HG03060 (cell line): ENCODE measurements around the gene WDR75.
"Not testable (repeated sequence)": the region's sequence is repeated elsewhere in the genome, so short reads cannot be mapped to it uniquely, and the experiment has no call there.

Experiments
- ATAC-seq: cut with Tn5 transposase; IDR thresholded peaks from one replicate; pipeline ENCODE4 v1.9.1; 2021; ENCODE audit warnings: low read depth, moderate number of reproducible peaks; ENCODE audit not compliant: unreplicated experiment

WDR75 gene

GRCh38 chr2:189440947-189441708 lies at the start of gene WDR75:
Gene WDR75, plus strand, starts transcription at chr2:189441474. Its CDS starts 19 bp downstream, at chr2:189441493.
- peak; percentile 70 for ATAC-seq

- no peak for ATAC-seq
Observed at GRCh38 chr2:189393440-189394111, 47.7 kb upstream of the WDR75 start.

GRCh38 chr2:189394525-189394924 lies 46.7 kb upstream of the WDR75 start:
- ATAC-seq = no peak

GRCh38 chr2:189402932-189403331 lies 38.3 kb upstream of the WDR75 start:
- ATAC-seq = no peak

- no peak for ATAC-seq
Observed at GRCh38 chr2:189406586-189407233, 34.6 kb upstream of the WDR75 start.

GRCh38 chr2:189407281-189408209 lies 33.7 kb upstream of the WDR75 start:
- ATAC-seq = no peak

- no peak for ATAC-seq
Observed at GRCh38 chr2:189408294-189408693, 33.0 kb upstream of the WDR75 start.

GRCh38 chr2:189409131-189409530 lies 32.1 kb upstream of the WDR75 start:
- no peak for ATAC-seq

GRCh38 chr2:189409647-189410046 lies 31.6 kb upstream of the WDR75 start:
- no peak for ATAC-seq

- no peak for ATAC-seq
Observed at GRCh38 chr2:189411860-189412259, 29.4 kb upstream of the WDR75 start.

- no peak for ATAC-seq
Observed at GRCh38 chr2:189412330-189412953, 28.8 kb upstream of the WDR75 start.

GRCh38 chr2:189413249-189413648 lies 28.0 kb upstream of the WDR75 start:
- no peak for ATAC-seq

- ATAC-seq = no peak
Observed at GRCh38 chr2:189421644-189422043, 19.6 kb upstream of the WDR75 start.

- ATAC-seq = no peak
Observed at GRCh38 chr2:189424961-189425360, 16.3 kb upstream of the WDR75 start.

- ATAC-seq = no peak
Observed at GRCh38 chr2:189425676-189426075, 15.6 kb upstream of the WDR75 start.

- ATAC-seq = no peak
Observed at GRCh38 chr2:189426886-189427285, 14.4 kb upstream of the WDR75 start.

- ATAC-seq = no peak
Observed at GRCh38 chr2:189427872-189428271, 13.4 kb upstream of the WDR75 start.

GRCh38 chr2:189430448-189430847 lies 10.8 kb upstream of the WDR75 start:
- not testable (repeated sequence) for ATAC-seq

GRCh38 chr2:189435803-189436202 lies 5.5 kb upstream of the WDR75 start:
- ATAC-seq = not testable (repeated sequence)

- no peak for ATAC-seq
Observed at GRCh38 chr2:189437926-189438325, 3.3 kb upstream of the WDR75 start.
